ENCODE data around the gene EFCAB8.
"Not testable (repeated sequence)": the region's sequence is repeated elsewhere in the genome, so short reads cannot be mapped to it uniquely, and the experiment has no call there.

The EFCAB8 gene

GRCh38 chr20:32911355-32911754 is 52.6 kb downstream of the EFCAB8 start:
- DNase-seq (ENCODE audit: low read depth in 2 of 2) = no peak

- no peak for DNase-seq (ENCODE audit: low read depth in 2 of 2)
Measured at GRCh38 chr20:32912688-32913087, 54.0 kb downstream of the EFCAB8 start.

- DNase-seq (ENCODE audit: low read depth in 2 of 2) = no peak
Measured at GRCh38 chr20:32914031-32914430, 55.3 kb downstream of the EFCAB8 start.

- no peak for DNase-seq (ENCODE audit: low read depth in 2 of 2)
Measured at GRCh38 chr20:32917191-32917950, 58.6 kb downstream of the EFCAB8 start.

DNA sequence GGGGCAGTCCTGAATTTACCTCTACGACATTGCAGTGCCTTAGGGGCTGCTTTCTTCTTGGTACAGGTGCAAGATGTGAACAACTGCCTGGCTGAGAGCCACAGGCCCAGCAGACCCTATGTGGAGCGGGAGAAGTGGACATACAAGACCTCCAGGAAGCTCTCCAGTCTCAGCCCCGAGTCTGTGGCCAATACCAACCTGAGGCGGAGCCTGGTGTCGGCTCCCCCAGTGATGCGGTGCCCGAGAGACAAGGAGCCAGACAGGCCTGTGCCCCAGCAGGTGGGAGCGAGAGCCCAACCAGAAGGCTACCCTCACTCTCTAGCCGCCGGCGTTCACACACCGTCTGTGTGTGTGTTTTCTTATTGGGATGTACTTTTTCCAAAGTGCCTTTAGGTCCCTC is 59.6 kb downstream of the EFCAB8 start:
- DNase-seq (ENCODE audit: low read depth in 2 of 2) = no peak

- no peak for DNase-seq (ENCODE audit: low read depth in 2 of 2)
Measured at GRCh38 chr20:32918751-32919150, 60.0 kb downstream of the EFCAB8 start.

- DNase-seq (ENCODE audit: low read depth in 2 of 2) = no peak
Measured at GRCh38 chr20:32920066-32920465, 61.3 kb downstream of the EFCAB8 start.

- DNase-seq (ENCODE audit: low read depth in 2 of 2) = no peak
Measured at GRCh38 chr20:32920530-32921298, 62.0 kb downstream of the EFCAB8 start.

DNA sequence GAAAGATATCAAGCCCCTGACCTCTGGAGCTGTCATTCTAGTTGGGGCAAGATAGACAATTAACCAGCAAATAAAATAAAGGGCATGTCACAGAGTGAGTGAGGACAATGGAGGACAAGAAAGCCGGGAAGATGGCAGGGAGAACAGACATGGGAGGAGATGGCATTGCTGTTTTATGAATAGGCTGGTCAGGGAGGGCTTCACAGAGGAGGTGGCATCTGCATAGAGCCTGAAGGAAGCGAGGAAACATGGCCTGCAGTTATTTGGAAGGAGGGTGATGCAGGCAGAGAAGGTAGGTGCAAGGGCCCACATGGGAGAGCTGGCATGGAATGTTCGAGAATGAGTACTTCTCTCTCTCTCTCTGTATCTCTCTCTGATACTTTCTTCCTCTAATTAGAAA is 63.7 kb downstream of the EFCAB8 start:
- no peak for DNase-seq (ENCODE audit: low read depth in 2 of 2)

GRCh38 chr20:32924781-32925180 is 66.1 kb downstream of the EFCAB8 start:
- no peak for DNase-seq (ENCODE audit: low read depth in 2 of 2)

GRCh38 chr20:32925481-32926196 is 66.9 kb downstream of the EFCAB8 start:
- no peak for DNase-seq (ENCODE audit: low read depth in 2 of 2)

- DNase-seq (ENCODE audit: low read depth in 2 of 2) = no peak
Measured at GRCh38 chr20:32929162-32929561, 70.4 kb downstream of the EFCAB8 start.

DNA sequence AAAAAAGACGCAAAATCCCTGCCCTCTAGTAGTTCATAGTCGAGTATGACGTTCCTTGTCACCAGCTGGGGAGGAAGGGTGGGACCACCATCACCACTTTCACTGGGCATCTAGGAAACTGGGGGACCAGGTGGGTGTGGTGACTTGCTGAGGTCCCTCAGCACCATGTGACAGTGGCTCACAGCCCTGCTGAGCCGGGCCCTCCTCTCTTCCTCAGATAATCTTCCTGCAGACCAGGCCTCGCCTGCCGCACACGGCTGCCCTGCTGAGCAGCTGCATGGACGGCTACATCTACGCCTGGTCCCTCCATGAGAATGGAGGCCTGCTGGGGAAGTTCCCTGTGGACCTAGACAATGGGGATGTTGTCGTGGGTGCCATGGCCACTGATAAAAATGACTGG is 71.5 kb downstream of the EFCAB8 start:
- DNase-seq (ENCODE audit: low read depth in 2 of 2) = no peak

GRCh38 chr20:32930701-32931100 is 72.0 kb downstream of the EFCAB8 start:
- no peak for DNase-seq (ENCODE audit: low read depth in 2 of 2)

DNA sequence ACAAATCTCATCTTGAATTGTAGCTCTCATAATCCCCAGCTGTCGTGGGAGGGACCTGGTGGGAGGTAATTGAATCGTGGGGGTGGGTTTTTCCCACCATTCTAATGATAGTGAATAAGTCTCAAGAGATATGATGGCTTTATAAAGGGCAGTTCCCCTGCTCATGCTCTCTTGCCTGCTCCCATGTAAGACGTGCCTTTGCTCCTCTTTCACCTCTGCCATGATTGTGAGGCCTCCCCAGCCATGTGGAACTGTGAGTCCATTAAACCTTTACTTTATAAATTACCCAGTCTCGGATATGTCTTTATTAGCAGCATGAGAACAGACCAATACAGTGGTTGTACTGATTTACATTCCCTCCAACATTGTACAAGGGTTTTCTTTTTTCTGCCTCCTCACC is 75.9 kb downstream of the EFCAB8 start:
- DNase-seq (ENCODE audit: low read depth in 2 of 2) = no peak

- DNase-seq (ENCODE audit: low read depth in 2 of 2) = no peak
Measured at GRCh38 chr20:32941155-32941885, 82.6 kb downstream of the EFCAB8 start.

DNA sequence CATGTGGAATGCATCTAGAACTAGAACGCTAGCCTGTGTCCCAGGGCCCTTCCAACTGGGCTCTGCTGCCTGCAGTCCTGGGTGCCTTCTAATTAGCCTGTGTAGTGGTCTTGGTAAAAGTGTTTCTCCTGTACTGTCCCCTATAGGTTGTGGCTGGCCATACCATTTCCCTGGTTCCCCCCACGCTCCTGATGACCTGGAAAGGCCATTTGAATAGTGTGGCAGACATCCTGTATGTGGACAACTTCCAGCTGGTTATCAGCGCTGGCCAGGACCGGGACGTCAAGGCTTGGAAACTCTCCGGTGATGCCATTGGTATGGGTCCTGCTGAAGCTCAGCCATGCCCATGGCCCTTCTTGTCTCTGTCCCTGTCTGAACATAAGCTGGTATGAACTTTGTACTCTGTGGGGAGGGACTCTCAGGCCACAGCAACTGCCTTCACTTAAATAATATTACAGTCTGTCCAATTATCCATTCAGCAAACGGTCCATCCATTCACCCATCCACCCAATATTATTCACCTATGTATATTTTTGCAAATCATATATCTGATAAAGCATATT is 84.8 kb downstream of the EFCAB8 start:
- no peak for DNase-seq (ENCODE audit: low read depth in 2 of 2)

GRCh38 chr20:32945710-32946221 is 87.0 kb downstream of the EFCAB8 start:
- no peak for DNase-seq (ENCODE audit: low read depth in 2 of 2)

DNA sequence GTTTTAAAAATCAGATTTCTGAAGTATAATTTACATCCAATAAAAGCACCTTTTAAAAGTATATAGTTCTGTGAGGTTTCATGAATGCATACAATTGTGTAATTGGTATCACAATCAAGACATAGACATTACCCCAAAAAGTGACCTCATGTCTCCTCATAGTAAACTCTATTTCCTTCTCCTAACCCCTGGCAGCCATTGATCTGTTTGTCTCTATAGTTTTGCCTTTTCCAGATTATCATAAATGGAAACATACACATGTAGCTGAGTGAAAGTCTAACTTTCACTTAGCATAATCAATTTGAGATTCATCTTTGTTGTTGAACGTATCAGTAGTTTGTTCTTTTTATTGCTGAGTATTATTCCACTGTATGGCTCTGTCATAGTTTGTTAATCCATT is 87.9 kb downstream of the EFCAB8 start:
- no peak for DNase-seq (ENCODE audit: low read depth in 2 of 2)

DNA sequence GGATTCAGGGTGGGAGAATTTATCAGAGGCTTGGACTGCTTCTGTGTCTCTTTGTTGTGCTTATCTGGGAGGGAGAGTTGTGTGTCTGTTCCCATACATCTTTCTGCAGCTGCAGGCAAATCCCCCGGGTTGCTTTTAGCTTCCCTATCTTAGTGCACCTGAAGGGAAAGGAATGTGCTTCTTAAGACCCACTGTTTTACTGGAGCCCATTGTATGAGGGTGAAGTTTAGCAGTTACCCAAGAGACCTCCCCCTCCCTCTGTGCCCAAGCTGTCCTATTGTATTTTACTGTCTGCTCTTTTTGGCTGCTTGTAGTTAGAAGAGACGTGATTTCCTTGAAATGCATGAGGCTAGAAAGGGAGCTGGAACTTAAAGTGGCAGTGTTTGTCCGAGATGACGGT is 91.8 kb downstream of the EFCAB8 start:
- not testable (repeated sequence) for DNase-seq (ENCODE audit: low read depth in 2 of 2)

GRCh38 chr20:32957459-32957858 is 98.7 kb downstream of the EFCAB8 start:
- no peak for DNase-seq (ENCODE audit: low read depth in 2 of 2)

Data from stimulated activated CD8-positive, alpha-beta memory T cell treated with anti-CD3 and anti-CD28 coated beads, Interleukin-2, amount 100 ng/mL, for 1 hour (primary cell).